Body of pancreas (tissue), 4 donors: ENCODE measurements around the gene SUPT7L. TPM values are rescaled to one million over a fixed set of nuclear protein-coding genes. Genes with fewer than 3 reads are reported as not detected.

Experiments
- ATAC-seq: fragments of 150-250 bp; one replicate; pipeline ENCODE4 v1.9.1; 2016
- DNase-seq, 4 donors: peaks; one replicate each; pipeline ENCODE4 v3.0.0-alpha.2; 2019
- H3K27ac ChIP-seq, 4 donors: fragments of 200-600 bp; sonication (generic); 1 replicate in 3 of 4; 2 replicates in 1 of 4; pipeline versions ENCODE4 v1.5.1 to v1.6.1; 2016 to 2019; ENCODE audit warnings: mild to moderate bottlenecking in 1 of 4, mixed read lengths in 1 of 4, moderate library complexity in 1 of 4
- H3K27me3 ChIP-seq, 2 donors: fragments of 200-600 bp; sonication (generic); one replicate each; pipeline ENCODE4 v1.6.0; 2016; ENCODE audit warnings: mild to moderate bottlenecking in 1 of 2
- H3K36me3 ChIP-seq, 2 donors: fragments of 200-600 bp; sonication (generic); replicated peaks in 1 of 2; 2 replicates each; pipeline ENCODE4 v1.5.1; 2016; ENCODE audit warnings: low read depth in 2 of 2; ENCODE audit not compliant: insufficient read depth in 1 of 2
- H3K4me1 ChIP-seq: fragments of 200-600 bp; sonication (generic); one replicate; pipeline ENCODE4 v1.6.0; 2016
- H3K4me3 ChIP-seq, 2 donors: fragments of 200-600 bp; sonication (generic); 1 replicate in 1 of 2; 2 replicates in 1 of 2; pipeline ENCODE4 v1.5.1; 2016 to 2019
- H3K9me3 ChIP-seq, 3 donors: fragments of 200-600 bp; sonication (generic); 1 replicate in 2 of 3; 2 replicates in 1 of 3; pipeline ENCODE4 v1.5.1; 2016
- POLR2A ChIP-seq, 3 donors: fragments of 450-650 bp; IDR thresholded peaks; one replicate each; pipeline ENCODE4 v1.6.1; 2016; ENCODE audit warnings: antibody characterized with exemption in 3 of 3, mild to moderate bottlenecking in 2 of 3
- WGBS, 2 donors: methylation state at CpG; one replicate each; pipeline ENCODE4 v1.1.5; 2017; 5-methylcytosine and 5-hydroxymethylcytosine counted together
- intact Hi-C: fragments of 100-400 bp; cut with DNase I; formaldehyde crosslinking; loops from one replicate; pipeline ENCODE4 v1.15.1; 2023
- total RNA-seq, 2 donors: library from RNA; depleted of rRNA; stranded (reverse); fragments of >200 nt; gene quantifications; one replicate each; pipeline ENCODE4 v1.1.0, GENCODE V29; 2016
- TF ChIP-seq, protein P1 (sequence below), 7 experiments: fragments of 450-650 bp in 4 of 7; fragments of 200-600 bp in 3 of 7; sonication (generic) in 3 of 7; IDR thresholded peaks; one replicate each; pipeline ENCODE4 v1.5.1; 2016 to 2019; ENCODE audit warnings: antibody characterized with exemption in 7 of 7

Gene SUPT7L
- total RNA-seq, 2 donors from 2014 or later, result 18.4 to 29.3 TPM

GRCh38 chr2:27647737-27648136 lies 15.7 kb downstream of the SUPT7L start:
- Histone ChIP-seq H3K4me1 (peaks cover 6% of the 10 kb centered on the region), H3K9me3 (no peaks in the 10 kb centered on the region), H3K27me3 (no peaks in the 10 kb centered on the region), H3K27ac (no peak overlapping the region), H3K4me3 (no peak overlapping the region), H3K36me3 (peaks cover 0 to 14% of the 10 kb centered on the region in 2 donors)
- intact Hi-C loops, result no loop called here
- no peak for DNase-seq
- WGBS, 2 donors, result 54 to 60% methylated on average over 4 of the region's 4 CpGs
- ATAC-seq, result no peak
- no peak for TF ChIP-seq POLR2A (IDR thresholded peaks at IDR 0.05)
- TF ChIP-seq, protein P1, sequence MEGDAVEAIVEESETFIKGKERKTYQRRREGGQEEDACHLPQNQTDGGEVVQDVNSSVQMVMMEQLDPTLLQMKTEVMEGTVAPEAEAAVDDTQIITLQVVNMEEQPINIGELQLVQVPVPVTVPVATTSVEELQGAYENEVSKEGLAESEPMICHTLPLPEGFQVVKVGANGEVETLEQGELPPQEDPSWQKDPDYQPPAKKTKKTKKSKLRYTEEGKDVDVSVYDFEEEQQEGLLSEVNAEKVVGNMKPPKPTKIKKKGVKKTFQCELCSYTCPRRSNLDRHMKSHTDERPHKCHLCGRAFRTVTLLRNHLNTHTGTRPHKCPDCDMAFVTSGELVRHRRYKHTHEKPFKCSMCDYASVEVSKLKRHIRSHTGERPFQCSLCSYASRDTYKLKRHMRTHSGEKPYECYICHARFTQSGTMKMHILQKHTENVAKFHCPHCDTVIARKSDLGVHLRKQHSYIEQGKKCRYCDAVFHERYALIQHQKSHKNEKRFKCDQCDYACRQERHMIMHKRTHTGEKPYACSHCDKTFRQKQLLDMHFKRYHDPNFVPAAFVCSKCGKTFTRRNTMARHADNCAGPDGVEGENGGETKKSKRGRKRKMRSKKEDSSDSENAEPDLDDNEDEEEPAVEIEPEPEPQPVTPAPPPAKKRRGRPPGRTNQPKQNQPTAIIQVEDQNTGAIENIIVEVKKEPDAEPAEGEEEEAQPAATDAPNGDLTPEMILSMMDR (IDR thresholded peaks at IDR 0.05), result no peak

DNA sequence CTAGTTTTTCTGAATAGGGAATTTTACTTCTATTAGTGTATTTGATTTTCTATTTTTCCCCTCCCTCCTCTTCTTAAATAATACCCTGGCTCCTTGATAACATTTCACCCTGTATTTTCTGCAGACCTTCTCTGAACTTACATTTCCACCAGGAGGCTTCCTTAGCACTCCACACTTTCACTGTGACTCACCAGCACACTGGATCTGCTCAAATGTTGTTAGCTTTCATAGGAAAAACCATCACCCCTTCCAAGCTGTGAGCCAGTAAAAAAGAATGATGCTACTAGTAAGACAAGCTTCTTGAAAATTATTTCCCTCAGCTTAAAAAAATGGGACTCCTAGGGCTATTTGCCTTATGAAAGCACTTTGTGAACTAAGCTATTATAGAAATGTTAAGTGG lies 16.1 kb downstream of the SUPT7L start:
- Histone ChIP-seq H3K27ac (no peak overlapping the region), H3K36me3 (peaks cover 0 to 13% of the 10 kb centered on the region in 2 donors), H3K27me3 (no peaks in the 10 kb centered on the region), H3K9me3 (no peaks in the 10 kb centered on the region), H3K4me3 (no peak overlapping the region), H3K4me1 (peaks cover 1% of the 10 kb centered on the region)
- DNase-seq, result no peak
- intact Hi-C loops, result no loop called here
- TF ChIP-seq POLR2A (IDR thresholded peaks at IDR 0.05), result no peak
- TF ChIP-seq, protein P1 (IDR thresholded peaks at IDR 0.05), result no peak
- ATAC-seq, result no peak

DNA sequence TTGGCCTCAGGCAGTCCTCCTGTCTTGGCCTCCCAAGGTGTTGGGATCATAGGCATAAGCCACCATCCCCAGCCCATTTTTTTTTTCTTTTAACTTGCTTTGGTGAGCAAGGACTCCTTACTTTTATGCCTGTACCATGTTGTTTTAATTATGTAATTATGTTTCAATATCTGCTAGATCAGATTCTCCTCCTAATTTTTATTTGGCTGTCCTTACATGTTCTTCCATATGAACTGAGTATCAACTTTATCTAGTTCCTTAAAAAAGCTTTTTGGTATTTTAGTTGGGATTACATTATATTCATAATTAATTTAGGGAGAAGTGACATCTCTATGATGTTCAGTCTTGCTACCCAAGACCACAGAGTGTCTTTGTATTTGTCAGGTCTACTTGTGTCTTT lies 18.2 kb downstream of the SUPT7L start:
- H3K4me1 ChIP-seq, result no peaks in the 10 kb centered on the region
- H3K36me3 ChIP-seq, result peaks cover 0 to 20% of the 10 kb centered on the region in 2 donors
- H3K9me3 ChIP-seq, result no peaks in the 10 kb centered on the region
- TF ChIP-seq, protein P1 (IDR thresholded peaks at IDR 0.05), result no peak
- TF ChIP-seq POLR2A (IDR thresholded peaks at IDR 0.05), result no peak
- ATAC-seq (no peak), DNase-seq (no peak)
- no peaks in the 10 kb centered on the region for H3K27me3 ChIP-seq
- H3K27ac ChIP-seq, result no peak overlapping the region
- intact Hi-C loops, result no loop called here
- no peak overlapping the region for H3K4me3 ChIP-seq

DNA sequence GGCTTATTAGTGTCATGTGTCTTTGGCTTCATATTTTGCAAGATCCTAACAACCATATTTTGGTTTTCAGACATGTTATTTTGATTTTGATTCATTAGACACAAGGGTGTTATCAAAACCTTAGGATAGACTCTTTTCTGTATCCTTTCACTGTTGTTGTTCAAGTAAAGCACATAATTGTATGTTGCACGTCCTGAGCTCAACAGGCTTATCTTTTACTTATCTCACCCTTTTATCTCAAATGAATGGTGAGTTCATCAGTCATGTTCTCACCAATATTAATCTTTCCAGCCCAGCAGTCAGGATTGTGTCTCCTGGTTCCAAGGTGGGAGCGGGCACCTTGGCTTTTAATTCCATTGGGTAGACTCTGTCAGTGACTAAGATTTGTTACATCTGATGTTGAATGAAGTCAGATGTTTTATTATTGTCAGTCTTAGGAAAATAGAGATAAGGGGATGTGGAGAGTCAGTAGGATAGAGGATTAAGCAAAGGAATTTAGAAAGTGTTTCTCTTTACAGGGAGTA lies 22.6 kb downstream of the SUPT7L start:
- no peak for ATAC-seq
- H3K27ac ChIP-seq, result no peak overlapping the region
- no peaks in the 10 kb centered on the region for H3K4me1 ChIP-seq
- intact Hi-C loops, result no loop called here
- H3K36me3 ChIP-seq, result peaks cover 0 to 34% of the 10 kb centered on the region in 2 donors
- TF ChIP-seq POLR2A (IDR thresholded peaks at IDR 0.05), result no peak
- TF ChIP-seq, protein P1 (IDR thresholded peaks at IDR 0.05), result no peak
- no peaks in the 10 kb centered on the region for H3K27me3 ChIP-seq
- no peaks in the 10 kb centered on the region for H3K9me3 ChIP-seq
- no peak overlapping the region for H3K4me3 ChIP-seq
- WGBS, 2 donors, result 62 to 76% methylated on average over 2 of the region's 2 CpGs
- DNase-seq, result no peak

DNA sequence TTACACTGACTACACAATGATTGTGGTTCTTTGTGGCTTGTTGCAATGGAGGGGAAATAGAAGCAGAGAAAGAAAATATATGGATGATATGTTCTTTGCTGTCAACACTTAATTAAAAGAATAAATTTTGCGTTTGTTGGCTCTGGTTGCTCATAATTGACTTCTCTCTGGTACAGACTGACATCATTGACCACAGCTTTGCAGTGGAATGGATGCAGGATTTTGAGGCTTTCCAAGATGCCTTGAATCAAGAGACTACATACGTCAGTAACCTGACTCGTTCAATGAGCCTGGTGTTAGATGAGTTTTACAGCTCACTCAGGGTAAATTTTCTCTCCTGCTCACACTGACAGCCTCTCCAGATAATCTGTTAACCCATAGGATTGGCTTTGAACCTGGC lies 24.7 kb downstream of the SUPT7L start:
- H3K27ac ChIP-seq, result no peak overlapping the region
- peaks cover 0 to 42% of the 10 kb centered on the region in 2 donors for H3K36me3 ChIP-seq
- H3K27me3 ChIP-seq, result no peaks in the 10 kb centered on the region
- TF ChIP-seq, protein P1 (IDR thresholded peaks at IDR 0.05), result no peak
- TF ChIP-seq POLR2A (IDR thresholded peaks at IDR 0.05), result no peak
- 51 to 59% methylated on average over 3 of the region's 3 CpGs for WGBS, 2 donors
- intact Hi-C loops, result no loop called here
- H3K4me1 ChIP-seq, result no peaks in the 10 kb centered on the region
- no peak overlapping the region for H3K4me3 ChIP-seq
- DNase-seq (no peak), ATAC-seq (no peak)
- H3K9me3 ChIP-seq, result no peaks in the 10 kb centered on the region
